Right atrium auricular region (tissue), 2 donors: ENCODE measurements around the gene SAMD1. TPM values are rescaled to one million over a fixed set of nuclear protein-coding genes. Genes with fewer than 3 reads are reported as not detected.

Experiments used
- DNase-seq: peaks from one replicate; pipeline ENCODE4 v3.0.0-alpha.2; 2019; ENCODE audit warnings: low spot score
- H3K27ac ChIP-seq, 2 donors: fragments of 200-600 bp; sonication (generic); 1 replicate in 1 of 2; 2 replicates in 1 of 2; pipeline ENCODE4 v1.5.1; 2016 to 2019
- H3K27me3 ChIP-seq, 2 donors: fragments of 200-600 bp; sonication (generic); one replicate each; pipeline versions ENCODE4 v1.5.1 to v1.6.0; 2017 to 2019
- H3K36me3 ChIP-seq: fragments of 200-600 bp; sonication (generic); one replicate; pipeline ENCODE4 v1.5.1; 2016
- H3K4me1 ChIP-seq, 2 donors: fragments of 200-600 bp; sonication (generic); one replicate each; pipeline versions ENCODE4 v1.5.1 to v1.6.0; 2017 to 2019
- H3K4me3 ChIP-seq, 2 donors: fragments of 200-600 bp; sonication (generic); 1 replicate in 1 of 2; 2 replicates in 1 of 2; pipeline ENCODE4 v1.5.1; 2017 to 2019; ENCODE audit warnings: mild to moderate bottlenecking in 1 of 2, moderate library complexity in 1 of 2
- H3K9me3 ChIP-seq, 2 donors: fragments of 200-600 bp; sonication (generic); one replicate each; pipeline ENCODE4 v1.5.1; 2019
- total RNA-seq, 2 donors: library from RNA; depleted of rRNA; stranded (reverse); fragments of >200 nt; gene quantifications; one replicate each; pipeline ENCODE4 v1.1.0, GENCODE V29; 2016
- TF ChIP-seq, protein P1 (sequence below), 2 donors: fragments of 200-600 bp; sonication (generic); IDR thresholded peaks; one replicate each; pipeline ENCODE4 v1.5.1; 2019; ENCODE audit warnings: antibody characterized with exemption in 2 of 2

SAMD1 gene
- total RNA-seq, 2 donors from 2014 or later, result 20.2 to 38.2 TPM

GRCh38 chr19:14070268-14071050 is 20.1 kb downstream of the SAMD1 start:
- H3K9me3 ChIP-seq, result no peaks in the 10 kb centered on the region
- H3K27ac ChIP-seq, result no peak overlapping the region
- TF ChIP-seq, protein P1, sequence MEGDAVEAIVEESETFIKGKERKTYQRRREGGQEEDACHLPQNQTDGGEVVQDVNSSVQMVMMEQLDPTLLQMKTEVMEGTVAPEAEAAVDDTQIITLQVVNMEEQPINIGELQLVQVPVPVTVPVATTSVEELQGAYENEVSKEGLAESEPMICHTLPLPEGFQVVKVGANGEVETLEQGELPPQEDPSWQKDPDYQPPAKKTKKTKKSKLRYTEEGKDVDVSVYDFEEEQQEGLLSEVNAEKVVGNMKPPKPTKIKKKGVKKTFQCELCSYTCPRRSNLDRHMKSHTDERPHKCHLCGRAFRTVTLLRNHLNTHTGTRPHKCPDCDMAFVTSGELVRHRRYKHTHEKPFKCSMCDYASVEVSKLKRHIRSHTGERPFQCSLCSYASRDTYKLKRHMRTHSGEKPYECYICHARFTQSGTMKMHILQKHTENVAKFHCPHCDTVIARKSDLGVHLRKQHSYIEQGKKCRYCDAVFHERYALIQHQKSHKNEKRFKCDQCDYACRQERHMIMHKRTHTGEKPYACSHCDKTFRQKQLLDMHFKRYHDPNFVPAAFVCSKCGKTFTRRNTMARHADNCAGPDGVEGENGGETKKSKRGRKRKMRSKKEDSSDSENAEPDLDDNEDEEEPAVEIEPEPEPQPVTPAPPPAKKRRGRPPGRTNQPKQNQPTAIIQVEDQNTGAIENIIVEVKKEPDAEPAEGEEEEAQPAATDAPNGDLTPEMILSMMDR (IDR thresholded peaks at IDR 0.05), result no peak
- no peaks in the 10 kb centered on the region for H3K27me3 ChIP-seq
- no peak overlapping the region for H3K4me3 ChIP-seq
- peak; percentile 61 for DNase-seq
- H3K4me1 ChIP-seq, result peaks cover 0 to 34% of the 10 kb centered on the region in 2 donors
- H3K36me3 ChIP-seq, result no peaks in the 10 kb centered on the region

DNA sequence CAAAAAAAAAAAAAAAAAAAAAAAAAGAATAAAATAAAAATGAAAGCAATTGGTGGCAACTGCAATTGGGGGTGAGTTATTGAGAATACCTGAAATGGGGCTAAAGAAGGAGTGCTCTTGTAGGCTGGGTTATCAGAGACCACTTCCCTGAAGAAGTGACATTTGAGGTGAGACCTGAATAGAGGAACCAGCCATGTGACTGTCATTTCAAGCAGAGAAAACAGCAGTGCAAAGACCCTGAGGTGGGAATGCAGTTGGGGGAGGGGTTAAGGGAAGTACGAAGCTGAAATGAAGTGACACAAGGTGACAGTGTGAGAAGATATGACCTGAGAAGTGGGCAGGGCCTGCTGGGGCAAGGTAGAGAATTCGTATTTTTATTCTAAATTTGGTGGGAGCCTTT is 24.4 kb downstream of the SAMD1 start:
- H3K27ac ChIP-seq, result no peak overlapping the region
- TF ChIP-seq, protein P1 (IDR thresholded peaks at IDR 0.05), result no peak
- no peaks in the 10 kb centered on the region for H3K4me1 ChIP-seq
- H3K4me3 ChIP-seq, result no peak overlapping the region
- H3K9me3 ChIP-seq, result no peaks in the 10 kb centered on the region
- no peaks in the 10 kb centered on the region for H3K27me3 ChIP-seq
- no peaks in the 10 kb centered on the region for H3K36me3 ChIP-seq
- DNase-seq, result no peak

GRCh38 chr19:14063105-14063504 is 27.4 kb downstream of the SAMD1 start:
- H3K36me3 ChIP-seq, result no peaks in the 10 kb centered on the region
- H3K4me3 ChIP-seq, result no peak overlapping the region
- H3K27ac ChIP-seq, result no peak overlapping the region
- no peaks in the 10 kb centered on the region for H3K9me3 ChIP-seq
- no peak for DNase-seq
- TF ChIP-seq, protein P1 (IDR thresholded peaks at IDR 0.05), result no peak
- H3K4me1 ChIP-seq, result peaks cover 0 to 4% of the 10 kb centered on the region in 2 donors
- no peaks in the 10 kb centered on the region for H3K27me3 ChIP-seq

GRCh38 chr19:14062558-14062855 is 28.0 kb downstream of the SAMD1 start:
- Histone ChIP-seq H3K27me3 (no peaks in the 10 kb centered on the region), H3K4me1 (peaks cover 0 to 10% of the 10 kb centered on the region in 2 donors), H3K27ac (no peak overlapping the region), H3K36me3 (no peaks in the 10 kb centered on the region), H3K9me3 (no peaks in the 10 kb centered on the region), H3K4me3 (no peak overlapping the region)
- TF ChIP-seq, protein P1 (IDR thresholded peaks at IDR 0.05), result no peak
- no peak for DNase-seq

DNA sequence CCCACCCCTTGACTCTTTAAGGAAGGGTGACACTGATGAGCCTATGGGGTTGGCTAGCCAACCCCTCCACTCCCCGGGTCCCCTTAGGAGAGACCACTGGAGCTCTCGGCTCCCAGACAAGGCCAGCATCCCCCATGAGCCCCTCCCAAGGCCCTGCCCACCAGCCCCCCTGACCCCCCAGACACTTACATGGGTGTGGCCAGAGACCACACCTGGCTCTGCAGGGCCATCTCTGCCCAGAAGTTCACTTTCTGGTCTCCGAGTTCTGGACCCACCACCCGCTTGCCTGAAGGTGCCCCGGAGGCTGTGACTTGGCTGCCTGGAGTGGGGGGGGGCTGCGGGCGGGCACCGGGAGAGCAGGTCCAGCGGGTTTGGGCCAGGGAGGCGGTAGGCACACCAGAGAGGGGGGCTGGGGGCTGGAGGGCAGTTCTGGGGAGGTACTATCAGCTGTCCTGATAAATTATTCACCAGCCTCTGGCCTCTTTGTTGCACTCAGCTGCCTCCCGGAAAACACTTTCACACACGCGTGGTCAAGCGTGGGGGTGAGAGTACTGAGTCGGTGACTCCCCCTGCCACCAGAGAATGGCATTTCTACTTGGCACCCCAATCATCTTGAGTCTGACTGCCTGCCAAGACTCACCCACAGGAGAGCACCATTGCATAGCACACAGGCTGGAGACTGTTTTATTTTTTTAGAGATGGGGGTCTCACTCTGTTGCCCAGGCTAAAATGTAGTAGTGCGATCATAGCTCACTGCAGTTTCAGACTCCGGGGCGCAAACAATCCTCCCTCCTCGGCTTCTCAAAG is 28.6 kb downstream of the SAMD1 start, which contains the start of gene PALM3:
Gene PALM3, minus strand, starts transcription at position 326 of the 807 bp plus-strand sequence. Its CDS starts 96 bp downstream, at position 230.
- Histone ChIP-seq H3K27ac (no peak within 1 kb of the TSS), H3K36me3 (no peaks in the 10 kb centered on the region), H3K9me3 (no peaks in the 10 kb centered on the region), H3K4me3 (no peak within 1 kb of the TSS), H3K4me1 (peaks cover 0 to 14% of the 10 kb centered on the region in 2 donors), H3K27me3 (no peaks in the 10 kb centered on the region)
- TF ChIP-seq, protein P1 (IDR thresholded peaks at IDR 0.05), result no peak
- DNase-seq, result no peak
